GM19099 (cell line): ENCODE results near the gene RGS13.

Experiments used
- POLR2A ChIP-seq: IDR thresholded peaks from 3 replicates; pipeline ENCODE4 v1.6.1; 2011; ENCODE audit warnings: low read depth; ENCODE audit not compliant: insufficient read length; ENCODE audit errors: extremely low read depth

The RGS13 gene

GRCh38 chr1:192635939-192636338 is at the start of gene RGS13:
TSS of gene RGS13 (plus strand) at chr1:192636147. CDS start at chr1:192644335, 8,188 bp downstream.
- peak; percentile 35 for TF ChIP-seq POLR2A

GRCh38 chr1:192587386-192588266 is 48.3 kb upstream of the RGS13 start:
- no peak for TF ChIP-seq POLR2A

GRCh38 chr1:192588546-192588945 is 47.4 kb upstream of the RGS13 start:
- no peak for TF ChIP-seq POLR2A

GRCh38 chr1:192589813-192590212 is 46.1 kb upstream of the RGS13 start:
- no peak for TF ChIP-seq POLR2A

GRCh38 chr1:192592517-192592916 is 43.4 kb upstream of the RGS13 start:
- no peak for TF ChIP-seq POLR2A

- TF ChIP-seq POLR2A, result no peak
Measured at GRCh38 chr1:192592981-192593708, 42.8 kb upstream of the RGS13 start.

GRCh38 chr1:192595299-192595698 is 40.6 kb upstream of the RGS13 start:
- TF ChIP-seq POLR2A, result no peak

- TF ChIP-seq POLR2A, result no peak
Measured at GRCh38 chr1:192598589-192598988, 37.4 kb upstream of the RGS13 start.

- no peak for TF ChIP-seq POLR2A
Measured at GRCh38 chr1:192600275-192600674, 35.7 kb upstream of the RGS13 start.

GRCh38 chr1:192601143-192601542 is 34.8 kb upstream of the RGS13 start:
- TF ChIP-seq POLR2A, result no peak

GRCh38 chr1:192601567-192601966 is 34.4 kb upstream of the RGS13 start:
- TF ChIP-seq POLR2A, result no peak

- no peak for TF ChIP-seq POLR2A
Measured at GRCh38 chr1:192602757-192603156, 33.2 kb upstream of the RGS13 start.

GRCh38 chr1:192603218-192603787 is 32.6 kb upstream of the RGS13 start:
- TF ChIP-seq POLR2A, result no peak

- no peak for TF ChIP-seq POLR2A
Measured at GRCh38 chr1:192604979-192605620, 30.8 kb upstream of the RGS13 start.

- TF ChIP-seq POLR2A, result no peak
Measured at GRCh38 chr1:192608671-192609070, 27.3 kb upstream of the RGS13 start.
